ENCODE measurements around the gene IQSEC1. TPM values are rescaled to one million over a fixed set of nuclear protein-coding genes. Genes with fewer than 3 reads are reported as not detected.
A peak's percentile ranks its signal among the peaks of the same experiment; 100 is the strongest.

The IQSEC1 gene
- total and polyA plus RNA-seq, 9 of the 15 experiments (the other 6 are each of a cell fraction or from before 2014, with no cell fraction given) = 0.56 to 39.0 (median 6.8) TPM

DNA sequence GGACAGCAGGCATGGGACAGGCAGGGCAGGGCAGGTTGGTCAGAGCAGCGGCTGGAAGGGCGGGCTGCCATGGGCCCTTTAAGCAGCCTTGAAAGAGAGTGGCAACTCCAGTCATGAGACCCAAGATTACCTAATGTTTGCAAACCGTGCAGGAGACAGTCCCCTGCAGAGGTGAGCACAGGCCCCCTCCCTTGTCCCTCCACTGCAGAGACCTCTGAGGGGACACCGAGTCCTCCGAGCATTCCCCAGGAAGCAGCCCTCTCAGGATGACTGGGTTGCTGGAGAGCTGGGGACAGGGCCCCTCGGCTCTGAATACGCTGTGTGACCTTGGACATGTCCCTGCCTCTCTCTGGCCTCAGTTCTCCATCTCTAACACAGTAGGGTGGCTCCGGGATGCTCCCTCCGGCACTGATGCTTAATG, 81.4 kb downstream of the IQSEC1 start:
- ChIA-PET POLR2A (interaction anchor here (1.9 kb wide), 1 partner anchor 16 kb away, joined by 6 read pairs; no protein-coding TSS in a partner anchor), CTCF (ENCODE audit: low intra/inter-chr PET ratio) (no interaction called here)
- WGBS (ENCODE audit: insufficient coverage, low coverage, missing lambda C conversion rate) = 72% methylated on average over 9 of the region's 9 CpGs
- Histone ChIP-seq H2AFZ (ENCODE audit: low read depth, low read length) (no peak overlapping the region), H3K36me3 (ENCODE audit: control insufficient read depth, insufficient read depth, low read length) (no peaks in the 10 kb centered on the region), H3K4me2 (ENCODE audit: insufficient read depth, low read length) (no peak overlapping the region), H3K4me1 (replicated peaks in 1 of 2; ENCODE audit: control insufficient read depth in 2 of 2, insufficient read depth in 2 of 2, low read length in 2 of 2) (peaks cover 22 to 50% of the 10 kb centered on the region in 2 experiments), H3K9me1 (ENCODE audit: control insufficient read depth, insufficient read depth, low read length) (peaks cover 4% of the 10 kb centered on the region), H3K27ac (ENCODE audit: extremely low read depth, low read depth, low read length) (no peak overlapping the region), H3K9ac (ENCODE audit: insufficient read depth in 1 of 2, low read depth in 2 of 2, low read length in 2 of 2) (peak overlapping the region in 1 of 2 experiments; percentile 97; a peak in 2 of 4 replicates), H3K9me3 (replicated peaks; ENCODE audit: control insufficient read depth, insufficient read depth, low read depth, low read length) (no peaks in the 10 kb centered on the region), H3K4me3 (no peak overlapping the region), H3K79me2 (ENCODE audit: control insufficient read depth, insufficient read depth, low read length) (peaks cover 23% of the 10 kb centered on the region), H3K27me3 (ENCODE audit: control insufficient read depth in 2 of 2, insufficient read depth in 2 of 2, low read length in 2 of 2) (no peaks in the 10 kb centered on the region), H4K20me1 (replicated peaks; ENCODE audit: control insufficient read depth, insufficient read depth, low read length) (no peaks in the 10 kb centered on the region)
- BruUV-seq (replicated peaks) = no TSS peak
- intact Hi-C loops (cut with micrococcal nuclease) = loop anchor here (10.0 kb wide), 3 partner anchors 197 to 507 kb away; partner anchors contain the start of genes CAND2 and TSEN2
- in situ Hi-C loops (cut with MboI) = no loop called here
- no peak for DNase-seq (ENCODE audit: extremely low read depth in 1 of 4, low spot score in 3 of 4)
- no peak for TF ChIP-seq RBM17 (IDR thresholded peaks at IDR 0.05; ENCODE audit: borderline replicate concordance, low read depth, low read length)
- TF ChIP-seq, protein P1, sequence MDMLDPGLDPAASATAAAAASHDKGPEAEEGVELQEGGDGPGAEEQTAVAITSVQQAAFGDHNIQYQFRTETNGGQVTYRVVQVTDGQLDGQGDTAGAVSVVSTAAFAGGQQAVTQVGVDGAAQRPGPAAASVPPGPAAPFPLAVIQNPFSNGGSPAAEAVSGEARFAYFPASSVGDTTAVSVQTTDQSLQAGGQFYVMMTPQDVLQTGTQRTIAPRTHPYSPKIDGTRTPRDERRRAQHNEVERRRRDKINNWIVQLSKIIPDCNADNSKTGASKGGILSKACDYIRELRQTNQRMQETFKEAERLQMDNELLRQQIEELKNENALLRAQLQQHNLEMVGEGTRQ (CRISPR knock-in tag; IDR thresholded peaks at IDR 0.05) = 0 out of 2 replicates have a peak, but pooled peaks have one; percentile 0
- no peak for FAIRE-seq
- ATAC-seq = no peak

DNA sequence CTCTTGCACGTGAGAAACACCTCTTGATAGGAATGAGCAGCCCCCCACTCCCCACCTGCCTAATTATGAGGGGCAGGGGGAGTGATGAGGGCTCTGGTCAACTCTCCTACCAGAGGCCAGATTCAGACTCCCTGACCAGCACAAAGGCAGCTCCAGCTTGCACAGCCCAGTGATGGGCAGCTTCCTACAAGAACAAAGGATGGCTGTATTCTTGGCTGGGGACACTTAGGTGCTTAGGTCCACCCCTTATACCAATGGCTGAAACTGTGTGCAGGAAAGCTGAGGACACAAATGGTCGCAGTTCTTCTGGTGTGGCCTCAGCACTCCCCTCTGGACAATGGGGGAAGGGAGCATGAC, 81.8 kb downstream of the IQSEC1 start:
- Histone ChIP-seq H3K9ac (ENCODE audit: insufficient read depth in 1 of 2, low read depth in 2 of 2, low read length in 2 of 2) (peak overlapping the region in 1 of 2 experiments; percentile 97; a peak in 2 of 4 replicates), H3K79me2 (ENCODE audit: control insufficient read depth, insufficient read depth, low read length) (peaks cover 23% of the 10 kb centered on the region), H4K20me1 (replicated peaks; ENCODE audit: control insufficient read depth, insufficient read depth, low read length) (no peaks in the 10 kb centered on the region), H3K4me2 (ENCODE audit: insufficient read depth, low read length) (no peak overlapping the region), H2AFZ (ENCODE audit: low read depth, low read length) (no peak overlapping the region), H3K9me3 (replicated peaks; ENCODE audit: control insufficient read depth, insufficient read depth, low read depth, low read length) (no peaks in the 10 kb centered on the region), H3K27me3 (ENCODE audit: control insufficient read depth in 2 of 2, insufficient read depth in 2 of 2, low read length in 2 of 2) (no peaks in the 10 kb centered on the region), H3K4me1 (replicated peaks in 1 of 2; ENCODE audit: control insufficient read depth in 2 of 2, insufficient read depth in 2 of 2, low read length in 2 of 2) (peaks cover 22 to 54% of the 10 kb centered on the region in 2 experiments), H3K27ac (ENCODE audit: extremely low read depth, low read depth, low read length) (no peak overlapping the region), H3K4me3 (no peak overlapping the region), H3K36me3 (ENCODE audit: control insufficient read depth, insufficient read depth, low read length) (no peaks in the 10 kb centered on the region), H3K9me1 (ENCODE audit: control insufficient read depth, insufficient read depth, low read length) (peaks cover 4% of the 10 kb centered on the region)
- ATAC-seq (no peak), FAIRE-seq (no peak), DNase-seq (ENCODE audit: extremely low read depth in 1 of 4, low spot score in 3 of 4) (no peak)
- TF ChIP-seq, protein P2, sequence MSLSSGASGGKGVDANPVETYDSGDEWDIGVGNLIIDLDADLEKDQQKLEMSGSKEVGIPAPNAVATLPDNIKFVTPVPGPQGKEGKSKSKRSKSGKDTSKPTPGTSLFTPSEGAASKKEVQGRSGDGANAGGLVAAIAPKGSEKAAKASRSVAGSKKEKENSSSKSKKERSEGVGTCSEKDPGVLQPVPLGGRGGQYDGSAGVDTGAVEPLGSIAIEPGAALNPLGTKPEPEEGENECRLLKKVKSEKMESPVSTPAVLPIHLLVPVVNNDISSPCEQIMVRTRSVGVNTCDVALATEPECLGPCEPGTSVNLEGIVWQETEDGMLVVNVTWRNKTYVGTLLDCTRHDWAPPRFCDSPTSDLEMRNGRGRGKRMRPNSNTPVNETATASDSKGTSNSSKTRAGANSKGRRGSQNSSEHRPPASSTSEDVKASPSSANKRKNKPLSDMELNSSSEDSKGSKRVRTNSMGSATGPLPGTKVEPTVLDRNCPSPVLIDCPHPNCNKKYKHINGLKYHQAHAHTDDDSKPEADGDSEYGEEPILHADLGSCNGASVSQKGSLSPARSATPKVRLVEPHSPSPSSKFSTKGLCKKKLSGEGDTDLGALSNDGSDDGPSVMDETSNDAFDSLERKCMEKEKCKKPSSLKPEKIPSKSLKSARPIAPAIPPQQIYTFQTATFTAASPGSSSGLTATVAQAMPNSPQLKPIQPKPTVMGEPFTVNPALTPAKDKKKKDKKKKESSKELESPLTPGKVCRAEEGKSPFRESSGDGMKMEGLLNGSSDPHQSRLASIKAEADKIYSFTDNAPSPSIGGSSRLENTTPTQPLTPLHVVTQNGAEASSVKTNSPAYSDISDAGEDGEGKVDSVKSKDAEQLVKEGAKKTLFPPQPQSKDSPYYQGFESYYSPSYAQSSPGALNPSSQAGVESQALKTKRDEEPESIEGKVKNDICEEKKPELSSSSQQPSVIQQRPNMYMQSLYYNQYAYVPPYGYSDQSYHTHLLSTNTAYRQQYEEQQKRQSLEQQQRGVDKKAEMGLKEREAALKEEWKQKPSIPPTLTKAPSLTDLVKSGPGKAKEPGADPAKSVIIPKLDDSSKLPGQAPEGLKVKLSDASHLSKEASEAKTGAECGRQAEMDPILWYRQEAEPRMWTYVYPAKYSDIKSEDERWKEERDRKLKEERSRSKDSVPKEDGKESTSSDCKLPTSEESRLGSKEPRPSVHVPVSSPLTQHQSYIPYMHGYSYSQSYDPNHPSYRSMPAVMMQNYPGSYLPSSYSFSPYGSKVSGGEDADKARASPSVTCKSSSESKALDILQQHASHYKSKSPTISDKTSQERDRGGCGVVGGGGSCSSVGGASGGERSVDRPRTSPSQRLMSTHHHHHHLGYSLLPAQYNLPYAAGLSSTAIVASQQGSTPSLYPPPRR (CRISPR knock-in tag; IDR thresholded peaks at IDR 0.05; ENCODE audit: borderline replicate concordance) = no peak
- TF ChIP-seq, protein P1 (CRISPR knock-in tag; IDR thresholded peaks at IDR 0.05) = 0 out of 2 replicates have a peak, but pooled peaks have one; percentile 1
- no peak for TF ChIP-seq RBBP5 (IDR thresholded peaks at IDR 0.05; ENCODE audit: borderline replicate concordance, insufficient read depth, low read length, poor library complexity, severe bottlenecking)
- no peak for TF ChIP-seq TEAD1 (CRISPR knock-in tag; IDR thresholded peaks at IDR 0.05)
- no peak for TF ChIP-seq HLTF (IDR thresholded peaks at IDR 0.05)
- TF ChIP-seq SAFB (IDR thresholded peaks at IDR 0.05; ENCODE audit: borderline replicate concordance, low read depth, low read length) = no peak
- no peak for TF ChIP-seq RUNX1 (IDR thresholded peaks at IDR 0.05; ENCODE audit: low read depth)
- intact Hi-C loops (cut with micrococcal nuclease) (loop anchor here (10.0 kb wide), 3 partner anchors 197 to 507 kb away; partner anchors contain the start of genes CAND2 and TSEN2), in situ Hi-C loops (cut with MboI) (no loop called here)
- POLR2A ChIA-PET = no interaction called here
- BruUV-seq (replicated peaks) = no TSS peak
- 61% methylated on average over 2 of the region's 2 CpGs for WGBS (ENCODE audit: insufficient coverage, low coverage, missing lambda C conversion rate)
- CTCF ChIA-PET (ENCODE audit: low intra/inter-chr PET ratio) = no interaction called here
